NAMALWA (cell line): ENCODE results near the gene ERICH2.
A peak's percentile ranks its signal among the peaks of the same experiment; 100 is the strongest.

Source experiments
- DNase-seq: peaks from one replicate; pipeline ENCODE4 v3.0.0-alpha.2; 2015; ENCODE audit warnings: low spot score

The ERICH2 gene

DNA sequence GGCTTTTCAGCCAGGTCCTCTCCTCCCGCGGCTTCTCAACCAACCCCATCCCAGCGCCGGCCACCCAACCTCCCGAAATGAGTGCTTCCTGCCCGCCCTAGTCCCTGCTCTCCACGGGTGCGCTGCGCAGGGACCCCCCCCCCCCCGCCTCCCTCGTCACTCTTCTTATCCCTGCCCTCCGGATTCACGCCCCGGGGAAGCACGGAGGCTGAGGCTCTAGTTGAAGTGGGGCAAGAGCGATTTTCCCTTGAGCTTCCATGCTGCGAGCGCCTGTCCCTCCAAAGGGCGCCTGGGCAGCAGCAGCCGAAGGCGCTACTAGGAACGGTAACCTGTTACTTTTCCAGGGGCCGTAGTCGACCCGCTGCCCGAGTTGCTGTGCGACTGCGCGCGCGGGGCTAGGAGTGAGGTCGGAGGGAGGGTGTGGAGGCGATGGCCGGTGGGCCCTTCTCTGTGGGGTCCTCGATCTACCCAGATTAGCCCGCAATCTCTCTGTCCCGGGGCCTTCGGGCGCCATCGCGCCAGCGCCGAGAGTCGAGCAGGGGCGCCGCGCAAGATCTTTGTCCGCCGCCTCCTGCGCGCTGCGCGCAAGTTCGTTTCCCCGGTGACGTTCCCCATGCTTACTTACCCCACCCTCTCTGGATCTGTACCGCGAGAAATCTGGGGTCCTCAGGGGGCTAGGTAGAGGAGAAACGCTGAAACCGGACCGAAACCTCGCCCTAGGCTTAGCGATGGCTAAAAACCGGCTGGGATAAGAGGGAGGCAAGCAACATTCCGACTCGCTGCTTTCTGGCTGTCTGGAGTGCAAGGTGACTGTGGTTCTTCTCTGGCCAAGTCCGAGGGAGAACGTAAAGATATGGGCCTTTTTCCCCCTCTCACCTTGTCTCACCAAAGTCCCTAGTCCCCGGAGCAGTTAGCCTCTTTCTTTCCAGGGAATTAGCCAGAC is 47.2 kb downstream of the ERICH2 start:
- no peak for DNase-seq

- DNase-seq, result no peak
These were observed 48.0 kb downstream of the ERICH2 start for GRCh38 chr2:170818036-170818751.

GRCh38 chr2:170818752-170819470 is 48.7 kb downstream of the ERICH2 start:
- no peak for DNase-seq

DNA sequence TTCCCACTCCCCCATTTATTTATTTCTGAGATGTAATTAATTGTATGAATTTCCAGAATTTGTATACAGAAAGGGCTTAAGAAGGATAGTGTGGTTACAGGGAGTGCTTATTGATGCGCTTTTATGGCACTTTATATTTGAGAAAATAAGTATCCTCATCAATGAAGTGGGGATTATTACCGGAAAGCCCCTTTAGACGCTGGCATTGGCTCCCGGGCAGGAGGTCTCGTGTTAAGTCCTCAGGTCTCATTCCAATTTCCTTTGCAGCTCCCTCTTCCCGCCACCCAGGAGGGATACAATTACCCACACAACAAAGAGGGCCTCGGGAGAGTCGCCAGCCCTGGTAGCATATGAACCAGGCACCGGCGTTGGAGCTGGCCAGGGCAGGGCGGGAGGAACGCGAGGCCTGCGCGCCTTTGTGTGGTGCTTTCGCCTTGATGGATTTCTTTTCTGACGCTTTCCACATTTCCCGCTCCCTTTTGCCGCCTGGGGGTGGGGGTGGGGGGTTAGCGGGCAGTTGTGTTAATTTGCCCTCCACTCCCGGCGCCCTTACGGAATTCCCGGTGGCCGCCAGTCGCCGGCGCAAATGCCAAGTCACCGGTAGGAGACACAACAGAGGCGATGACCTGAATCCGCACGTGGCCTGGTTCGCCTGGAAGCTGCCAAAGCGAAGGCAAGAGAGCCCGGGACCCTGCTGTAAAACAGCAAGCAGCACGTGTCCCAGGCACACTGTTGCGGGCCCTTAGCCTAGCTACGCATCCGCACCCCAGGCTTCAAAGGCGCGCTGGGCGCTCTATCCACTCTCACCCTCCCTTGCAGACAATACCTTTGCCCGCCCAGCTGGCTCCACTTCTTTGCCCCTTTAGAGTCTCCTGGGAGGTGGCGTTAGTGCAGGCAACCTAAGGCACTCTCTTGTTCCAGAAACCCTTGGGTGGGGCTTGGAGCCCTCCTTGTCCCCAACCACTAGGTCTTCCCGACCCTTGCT is 49.8 kb downstream of the ERICH2 start:
- DNase-seq, result no peak

DNA sequence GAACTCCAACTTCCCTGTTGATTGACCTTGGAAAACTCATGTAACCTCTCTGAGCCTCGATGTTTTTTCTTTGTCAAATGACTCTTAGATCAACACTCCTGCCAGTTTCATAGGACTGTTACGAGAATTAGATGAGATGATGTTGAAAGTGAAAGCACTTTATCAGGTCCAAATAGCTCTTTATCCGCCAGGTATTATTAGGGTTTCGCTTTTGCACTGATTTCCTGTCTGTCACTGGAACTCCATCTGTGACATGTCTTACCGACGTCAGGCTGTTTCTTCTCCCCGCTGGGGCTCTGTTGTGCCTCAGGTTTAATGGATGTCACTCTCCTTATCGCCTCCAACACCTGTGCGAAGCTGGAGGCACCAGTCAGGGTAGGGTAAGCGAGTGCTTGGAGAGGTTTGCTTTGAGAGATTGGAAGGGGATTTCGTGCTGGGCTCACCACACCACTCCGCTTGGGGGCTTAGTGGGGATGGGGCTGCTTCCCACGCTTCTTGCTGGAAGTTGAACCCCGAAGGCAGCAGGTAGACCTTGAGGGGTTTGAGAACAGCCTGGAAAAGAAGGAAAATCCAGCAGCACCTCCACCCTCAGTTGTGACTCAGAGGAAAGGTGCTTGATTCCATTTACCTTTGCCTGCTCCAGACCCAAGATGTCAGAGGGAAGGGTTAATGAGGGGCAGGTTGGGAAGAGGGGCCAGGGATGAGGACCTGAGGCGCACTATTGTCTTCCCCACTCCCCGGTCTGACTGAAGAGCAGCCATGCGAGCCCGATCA is 50.8 kb downstream of the ERICH2 start:
- peak; percentile 45 for DNase-seq

DNA sequence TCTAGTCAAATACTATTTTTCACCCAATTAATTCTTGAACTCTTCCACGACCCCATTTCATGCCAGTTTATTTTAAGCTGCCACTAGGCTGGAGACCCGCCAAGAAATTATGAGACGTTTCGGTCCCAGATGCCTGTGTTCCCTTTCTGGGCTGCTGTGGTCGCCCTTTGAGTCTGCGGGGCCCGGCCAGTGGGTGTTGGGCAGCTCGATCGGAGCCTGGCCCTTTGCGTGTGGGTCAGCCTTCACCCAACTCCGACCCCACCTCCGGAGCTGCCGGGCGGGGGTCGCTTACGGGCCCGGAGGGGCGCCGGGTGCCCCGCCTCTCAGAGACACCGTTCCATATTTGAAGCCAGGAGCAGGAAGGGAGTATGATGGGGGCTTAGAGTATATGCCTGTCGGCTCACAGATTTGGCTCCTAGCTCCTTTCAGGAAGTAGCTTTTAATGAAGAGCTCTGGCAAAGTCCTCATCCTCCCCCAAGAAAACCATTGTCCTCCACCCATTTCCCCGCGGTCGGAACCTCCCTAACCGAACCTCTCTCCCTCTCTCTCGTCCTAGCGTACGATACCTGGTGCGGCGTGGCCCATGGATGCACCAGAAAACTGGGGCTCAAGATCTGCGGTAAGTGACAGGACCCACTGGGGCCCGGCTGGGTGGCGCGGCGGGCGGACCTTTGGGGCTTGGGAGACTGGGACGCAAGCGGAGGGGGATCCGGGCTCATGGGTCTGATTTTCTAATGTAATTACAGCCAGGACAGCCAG is 51.5 kb downstream of the ERICH2 start:
- no peak for DNase-seq

DNA sequence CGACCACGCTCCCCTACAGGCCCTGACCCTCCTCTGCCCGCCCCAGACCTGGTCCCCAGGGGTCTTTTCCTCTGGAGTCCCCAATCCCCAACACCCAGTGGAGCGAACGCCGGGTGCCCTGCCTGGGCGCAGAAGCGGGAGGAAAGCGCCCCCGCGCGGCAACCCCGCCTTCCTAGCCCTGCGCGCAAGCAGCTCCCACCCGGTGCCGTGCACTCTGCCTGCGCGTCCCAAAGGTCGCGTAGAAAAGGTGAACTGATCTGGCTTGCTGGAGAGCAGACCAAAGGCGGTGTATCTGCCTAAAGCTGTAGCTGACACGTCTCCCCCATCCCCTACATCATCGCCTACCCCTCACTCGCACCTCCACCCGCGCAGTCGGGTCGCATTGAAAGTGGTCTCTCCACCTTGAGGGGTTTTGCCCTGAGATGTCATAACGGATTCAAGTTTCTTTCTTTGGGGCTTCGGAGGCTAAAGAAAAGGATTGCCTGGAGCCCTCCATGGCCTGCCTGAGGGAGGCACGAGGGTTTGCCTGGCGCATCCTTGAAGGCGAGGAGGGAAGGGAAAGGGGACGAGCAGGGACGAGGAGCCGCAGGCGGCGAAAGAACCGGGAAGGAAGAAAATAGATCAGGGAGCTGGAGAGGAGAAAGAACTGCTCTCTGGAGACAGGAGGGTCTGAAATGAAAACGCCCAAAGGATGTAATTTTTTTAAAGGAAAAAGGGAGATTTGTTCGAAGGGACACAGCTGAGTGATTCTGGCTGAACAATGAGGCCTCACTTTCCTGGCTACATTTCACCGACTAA is 52.3 kb downstream of the ERICH2 start:
- no peak for DNase-seq

- no peak for DNase-seq
These were observed 53.1 kb downstream of the ERICH2 start for GRCh38 chr2:170823088-170823897.

DNA sequence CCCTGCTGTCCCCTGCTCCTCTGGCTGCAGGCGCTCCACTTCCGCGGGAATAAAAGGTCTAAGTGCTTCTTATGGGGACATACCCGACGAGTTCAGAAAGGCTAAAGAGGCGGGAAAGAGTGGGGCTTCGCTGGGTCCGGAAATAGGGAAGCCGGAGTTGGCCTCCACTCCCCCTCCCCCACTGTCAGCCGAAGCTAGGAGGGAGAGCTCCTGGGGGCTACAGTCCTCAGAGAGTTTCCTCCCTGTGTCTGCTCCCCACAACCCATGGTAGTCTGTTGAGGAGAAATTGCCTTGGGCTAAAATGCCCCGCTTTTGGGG is 53.7 kb downstream of the ERICH2 start:
- no peak for DNase-seq

DNA sequence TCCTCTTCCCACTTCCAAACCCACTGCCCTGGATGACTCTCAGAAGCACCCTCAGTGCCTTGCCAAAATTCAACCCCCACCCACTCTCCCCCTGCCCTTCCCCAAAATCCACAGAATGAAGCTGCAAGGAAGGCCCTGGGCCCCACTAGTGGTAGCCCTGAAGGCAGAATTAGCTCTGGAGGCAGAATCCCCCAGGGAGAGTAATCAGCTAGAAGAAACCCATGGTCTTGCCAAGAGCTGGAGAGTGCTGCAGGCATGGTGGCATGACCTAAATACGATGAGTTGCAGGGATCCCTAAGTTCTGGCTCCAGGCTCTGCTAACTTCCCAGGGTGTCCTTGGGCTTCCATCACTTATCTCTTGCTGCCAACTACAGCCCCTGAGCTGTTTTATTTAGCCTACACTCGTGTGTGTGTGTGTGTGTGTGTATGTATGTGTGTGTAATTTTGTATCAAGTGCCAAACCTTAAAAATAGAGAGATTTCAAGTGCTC is 54.4 kb downstream of the ERICH2 start:
- no peak for DNase-seq

DNA sequence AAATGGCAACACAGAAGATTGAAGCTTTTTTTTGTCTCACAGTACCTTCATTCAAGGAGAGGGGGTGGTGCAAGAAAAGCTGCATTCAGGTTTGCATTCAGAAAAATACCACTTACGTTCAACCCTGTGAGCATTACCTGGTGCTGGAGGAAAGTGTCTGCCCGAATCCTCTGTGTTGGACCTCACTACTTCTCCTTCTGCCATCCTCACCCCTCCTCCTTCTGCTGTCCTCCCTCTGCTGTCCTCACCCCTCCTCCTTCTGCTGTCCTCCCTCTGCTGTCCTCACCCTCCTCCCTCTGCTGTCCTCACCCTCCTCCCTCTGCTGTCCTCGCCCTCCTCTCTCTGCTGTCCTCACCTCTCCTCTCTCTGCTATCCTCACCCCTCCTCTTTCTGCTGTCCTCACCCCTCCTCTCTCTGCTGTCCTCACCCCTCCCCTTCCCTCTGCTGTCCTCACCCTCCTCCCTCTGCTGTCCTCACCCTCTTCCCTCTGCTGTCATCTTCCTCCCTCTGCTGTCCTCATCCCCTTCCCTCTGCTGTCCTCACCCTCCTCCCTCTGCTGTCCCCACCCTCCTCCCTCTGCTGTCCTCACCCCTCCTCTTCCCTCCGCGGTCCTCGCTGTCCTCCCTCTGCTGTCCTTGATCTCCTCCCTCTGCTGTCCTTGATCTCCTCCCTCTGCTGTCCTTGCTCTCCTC is 57.8 kb downstream of the ERICH2 start:
- peak; percentile 19 for DNase-seq

GRCh38 chr2:170828533-170828916 is 58.3 kb downstream of the ERICH2 start:
- no peak for DNase-seq

DNA sequence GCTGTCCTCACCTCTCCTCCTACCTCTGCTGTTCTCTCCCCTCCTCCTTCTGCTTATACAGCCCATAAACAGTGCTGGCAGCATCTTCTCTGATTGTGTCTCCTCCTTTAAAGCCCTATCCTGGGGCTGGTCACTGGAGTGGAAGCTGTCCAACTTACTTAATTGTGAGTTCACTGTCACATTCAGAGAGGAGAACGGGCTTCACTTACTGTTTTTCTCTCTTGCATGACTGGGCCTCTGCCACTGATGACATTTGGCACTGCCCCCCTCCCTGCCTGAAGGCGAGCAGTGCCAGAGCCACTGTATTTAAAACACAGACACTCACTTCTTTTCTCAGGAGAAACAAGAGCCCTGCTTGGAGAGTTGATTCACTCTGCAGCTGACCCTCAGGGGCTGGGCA is 58.9 kb downstream of the ERICH2 start:
- no peak for DNase-seq

- no peak for DNase-seq
These were observed 60.0 kb downstream of the ERICH2 start for GRCh38 chr2:170830166-170830565.

- no peak for DNase-seq
These were observed 60.9 kb downstream of the ERICH2 start for GRCh38 chr2:170831115-170831514.

- DNase-seq, result no peak
These were observed 65.8 kb downstream of the ERICH2 start for GRCh38 chr2:170836027-170836426.

DNA sequence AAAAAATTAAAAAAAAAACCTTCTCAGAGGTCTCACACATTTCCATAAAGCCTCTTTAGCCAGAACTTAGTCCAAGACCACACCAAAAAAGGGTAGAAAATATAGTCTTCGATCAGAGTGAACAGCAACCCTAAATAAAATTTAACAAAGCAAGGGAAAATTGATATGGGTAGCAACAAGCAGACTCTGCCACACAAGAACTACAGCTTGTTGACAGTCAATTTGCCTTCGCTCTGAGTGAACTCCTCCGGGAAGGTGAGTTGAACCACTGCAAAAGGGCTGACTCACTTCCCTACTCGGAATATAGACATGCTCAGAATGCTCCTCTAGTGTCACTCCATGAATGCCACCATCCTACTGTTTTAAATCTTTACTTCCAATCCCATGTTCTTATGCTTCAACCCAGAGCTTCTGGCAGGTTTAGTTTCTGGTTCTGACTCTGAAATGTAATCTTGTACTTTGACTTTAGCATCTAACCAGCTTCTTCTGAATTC is 70.6 kb downstream of the ERICH2 start:
- no peak for DNase-seq
